IMR-90 (cell line): Measurements from ENCODE around the gene NR6A1. TPM values are rescaled to one million over a fixed set of nuclear protein-coding genes. Genes with fewer than 3 reads are reported as not detected.

ENCODE experiments used
- ATAC-seq: fragments of 200-7000 bp; cut with Tn5 transposase; 2 replicates; pipeline ENCODE4 v1.9.1; 2020; ENCODE audit warnings: low read depth, mild to moderate bottlenecking, moderate library complexity
- BruUV-seq: library from RNA; stranded (reverse); fragments of 400-500 nt; replicated peaks from 2 replicates; lab custom pipeline; 2021; lab: Mats Ljungman, UMichigan
- CTCF ChIA-PET: fragments of 300-600 bp; formaldehyde crosslinking; extraction: SDS; loops from one replicate; lab custom pipeline; 2021; ENCODE audit warnings: antibody characterized with exemption; lab: Yijun Ruan, JAX
- POLR2A ChIA-PET: fragments of 300-600 bp; sonication (Branson Sonifier 250); formaldehyde crosslinking; loops from one replicate; lab custom pipeline; 2022; ENCODE audit warnings: antibody characterized with exemption; ENCODE audit not compliant: unreplicated experiment; lab: Charles Lee
- DNase-seq: peaks from one replicate; pipeline ENCODE4 v3.0.0; 2013
- H2AFZ ChIP-seq: replicated peaks from 2 replicates; pipeline ENCODE3; 2013; ENCODE audit warnings: low read length, mild to moderate bottlenecking; ENCODE audit not compliant: poor library complexity
- H2AK5ac ChIP-seq: 2 replicates; pipeline ENCODE4 v1.6.1; 2013; ENCODE audit warnings: low read depth, low read length, inconsistent platforms
- H2AK9ac ChIP-seq: replicated peaks from 2 replicates; pipeline ENCODE3; 2013; ENCODE audit warnings: mild to moderate bottlenecking, low read depth, low read length, moderate library complexity; ENCODE audit not compliant: poor library complexity
- H2BK120ac ChIP-seq: 2 replicates; pipeline ENCODE4 v1.6.1; 2013; ENCODE audit warnings: low read depth, low read length, inconsistent platforms
- H2BK15ac ChIP-seq: 3 replicates; pipeline ENCODE4 v1.6.1; 2013; ENCODE audit warnings: low read depth, low read length, inconsistent platforms
- H2BK20ac ChIP-seq: 2 replicates; pipeline ENCODE4 v1.6.1; 2013; ENCODE audit warnings: low read depth, mild to moderate bottlenecking, inconsistent platforms, low read length, moderate library complexity
- H2BK5ac ChIP-seq: 2 replicates; pipeline ENCODE4 v1.6.1; 2013; ENCODE audit warnings: mild to moderate bottlenecking, low read depth, low read length, inconsistent platforms; ENCODE audit not compliant: poor library complexity, severe bottlenecking
- H3K14ac ChIP-seq: replicated peaks from 2 replicates; pipeline ENCODE4 v1.6.1; 2013; ENCODE audit warnings: low read depth, low read length, inconsistent platforms
- H3K18ac ChIP-seq: 2 replicates; pipeline ENCODE4 v1.6.1; 2013; ENCODE audit warnings: low read depth, low read length, control low read depth
- H3K23ac ChIP-seq: 2 replicates; pipeline ENCODE4 v1.6.1; 2013; ENCODE audit warnings: low read depth, low read length, inconsistent platforms
- H3K27ac ChIP-seq: 2 replicates; pipeline ENCODE4 v1.5.1; 2013; ENCODE audit warnings: mild to moderate bottlenecking, control low read depth, low read length; ENCODE audit not compliant: insufficient read depth
- H3K27me3 ChIP-seq: 2 replicates; pipeline ENCODE4 v1.6.1; 2013; ENCODE audit warnings: low read length; ENCODE audit not compliant: control insufficient read depth, insufficient read depth
- H3K36me3 ChIP-seq: 2 replicates; pipeline ENCODE4 v1.6.1; 2013; ENCODE audit warnings: low read length, mixed read lengths; ENCODE audit not compliant: control insufficient read depth, insufficient read depth
- H3K4ac ChIP-seq: 2 replicates; pipeline ENCODE4 v1.6.1; 2013; ENCODE audit warnings: low read depth, low read length, inconsistent platforms
- H3K4me1 ChIP-seq: 2 replicates; pipeline ENCODE4 v1.6.1; 2013; ENCODE audit warnings: low read length, mixed read lengths; ENCODE audit not compliant: control insufficient read depth, insufficient read depth
- H3K4me2 ChIP-seq: 2 replicates; pipeline ENCODE4 v1.6.1; 2013; ENCODE audit warnings: low read depth, mild to moderate bottlenecking, control low read depth, low read length, moderate library complexity
- H3K4me3 ChIP-seq: 2 replicates; pipeline ENCODE4 v1.5.1; 2013; ENCODE audit warnings: low read depth, mild to moderate bottlenecking, control low read depth, low read length, moderate library complexity; ENCODE audit not compliant: insufficient read depth
- H3K56ac ChIP-seq: 2 replicates; pipeline ENCODE4 v1.6.1; 2013; ENCODE audit warnings: low read length, inconsistent platforms; ENCODE audit not compliant: insufficient read depth; ENCODE audit errors: extremely low read depth
- H3K79me1 ChIP-seq, 2 experiments: 2 replicates each; pipeline ENCODE4 v1.6.1; 2013; ENCODE audit warnings: low read length in 2 of 2, inconsistent platforms in 1 of 2, low read depth in 1 of 2
- H3K9ac ChIP-seq: 2 replicates; pipeline ENCODE4 v1.6.1; 2013; ENCODE audit warnings: low read depth, low read length, control low read depth
- H3K9me1 ChIP-seq: 2 replicates; pipeline ENCODE4 v1.6.1; 2013; ENCODE audit warnings: low read length, inconsistent platforms; ENCODE audit not compliant: insufficient read depth
- H3K9me3 ChIP-seq: 2 replicates; pipeline ENCODE4 v1.6.1; 2013; ENCODE audit warnings: low read length; ENCODE audit not compliant: control insufficient read depth, insufficient read depth
- H4K20me1 ChIP-seq: 2 replicates; pipeline ENCODE4 v1.6.1; 2013; ENCODE audit warnings: low read length, inconsistent platforms; ENCODE audit not compliant: insufficient read depth
- H4K5ac ChIP-seq: 2 replicates; pipeline ENCODE4 v1.6.1; 2013; ENCODE audit warnings: mild to moderate bottlenecking, low read depth, low read length, control low read depth
- H4K8ac ChIP-seq, 2 experiments: 2 replicates each; pipeline ENCODE4 v1.6.1; 2013; ENCODE audit warnings: low read depth in 2 of 2, low read length in 2 of 2, control low read depth in 1 of 2, inconsistent platforms in 1 of 2
- H4K91ac ChIP-seq: 2 replicates; pipeline ENCODE4 v1.6.1; 2013; ENCODE audit warnings: low read depth, low read length, inconsistent platforms; ENCODE audit not compliant: insufficient read depth
- CEBPB ChIP-seq: IDR thresholded peaks from 2 replicates; pipeline ENCODE4 v1.6.1; 2012; ENCODE audit warnings: low read depth, low read length, improper control_type of control experiment
- CHD1 ChIP-seq: IDR thresholded peaks from 2 replicates; pipeline ENCODE4 v1.6.1; 2012; ENCODE audit warnings: low read depth, low read length, improper control_type of control experiment
- MAZ ChIP-seq: IDR thresholded peaks from 2 replicates; pipeline ENCODE4 v1.6.1; 2012; ENCODE audit warnings: low read depth, mild to moderate bottlenecking, low read length, improper control_type of control experiment, moderate library complexity, borderline replicate concordance
- MXI1 ChIP-seq: IDR thresholded peaks from 2 replicates; pipeline ENCODE4 v1.6.1; 2012; ENCODE audit warnings: low read depth, mild to moderate bottlenecking, low read length, moderate library complexity, borderline replicate concordance
- NFE2L2 ChIP-seq: fragments of 150-350 bp; IDR thresholded peaks from 2 replicates; pipeline ENCODE4 v1.6.1; 2016; ENCODE audit warnings: low read depth, mild to moderate bottlenecking, low read length
- POLR2A ChIP-seq: IDR thresholded peaks from 2 replicates; pipeline ENCODE4 v1.6.1; 2012; ENCODE audit warnings: mild to moderate bottlenecking, low read depth, low read length
- RAD21 ChIP-seq: IDR thresholded peaks from 2 replicates; pipeline ENCODE4 v1.6.1; 2012; ENCODE audit warnings: low read length, improper control_type of control experiment
- RFX5 ChIP-seq: IDR thresholded peaks from 2 replicates; pipeline ENCODE4 v1.8.0; 2012; ENCODE audit warnings: low read depth, mild to moderate bottlenecking, low read length, moderate library complexity
- SMC3 ChIP-seq: fragments of 150-350 bp; IDR thresholded peaks from 2 replicates; pipeline ENCODE4 v1.6.1; 2016; ENCODE audit warnings: low read depth, mild to moderate bottlenecking, antibody characterized with exemption, low read length, moderate library complexity
- dilution Hi-C: fragments of 300-500 bp; cut with HindIII; formaldehyde crosslinking; loops from one replicate; pipeline ENCODE4 v1.14.3; 2018; ENCODE audit warnings: low sequenced_read_pairs; ENCODE audit not compliant: unreplicated experiment
- in situ Hi-C: fragments of 300-500 bp; cut with MboI; formaldehyde crosslinking; loops from 3 replicates; pipeline ENCODE4 v1.14.3; 2019; ENCODE audit warnings: low sequenced_read_pairs, inconsistent platforms, mixed read lengths
- intact Hi-C: fragments of 100-400 bp; cut with micrococcal nuclease; formaldehyde crosslinking; loops from 2 replicates; pipeline ENCODE4 v1.10.0; 2022
- polyA plus RNA-seq, 3 experiments: library from polyadenylated mRNA; depleted of rRNA; stranded (reverse); fragments of >200 nt; gene quantifications; 2 replicates each; pipeline ENCODE4 v1.2.3, GENCODE V29; 2012; ENCODE audit warnings: low replicate concordance in 1 of 3
- total RNA-seq: library from RNA; depleted of rRNA; stranded (reverse); fragments of >200 nt; gene quantifications from 2 replicates; pipeline ENCODE4 v1.2.3, GENCODE V29; 2012

NR6A1 gene
- total and polyA plus RNA-seq, 2 of the 4 experiments (the other 2 are of a cell fraction): 0.14 to 0.36 TPM

DNA sequence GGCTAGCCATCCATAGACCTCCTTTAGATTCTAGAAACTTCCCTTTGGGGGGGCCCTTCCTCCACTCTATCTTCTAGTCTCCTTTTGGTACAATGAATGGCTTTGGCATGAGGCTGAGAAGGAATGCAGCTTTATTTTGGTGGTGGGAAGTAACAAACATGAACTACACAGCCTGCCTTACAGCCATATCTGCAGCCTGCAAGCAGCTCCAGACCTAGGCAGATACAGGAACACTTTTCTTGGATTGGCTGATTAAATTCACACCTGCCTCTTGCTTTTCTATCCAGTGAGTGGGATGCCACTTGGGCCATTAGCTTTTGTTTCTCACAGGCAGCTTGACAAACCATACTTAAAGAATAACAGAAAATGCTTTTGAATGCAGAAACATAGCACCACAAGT, 28.2 kb downstream of the NR6A1 start:
- H3K27ac ChIP-seq: no peak overlapping the region
- no peak overlapping the region for H4K5ac ChIP-seq
- H3K9me3 ChIP-seq: no peaks in the 10 kb centered on the region
- H2BK120ac ChIP-seq: peak overlapping the region; percentile 34; the same call in 1 of the 2 replicates
- H3K27me3 ChIP-seq: no peaks in the 10 kb centered on the region
- DNase-seq (no peak), ATAC-seq (no peak)
- ChIA-PET POLR2A (no interaction called here), CTCF (no interaction called here)
- dilution Hi-C loops: no loop called here
- TF ChIP-seq RAD21 (no peak), POLR2A (no peak), SMC3 (no peak), MXI1 (no peak), NFE2L2 (no peak), RFX5 (no peak), CEBPB (no peak), MAZ (no peak), CHD1 (no peak)
- H3K36me3 ChIP-seq: no peaks in the 10 kb centered on the region
- H2AFZ ChIP-seq: no peak overlapping the region
- no peak overlapping the region for H3K4me2 ChIP-seq
- H3K23ac ChIP-seq: no peak overlapping the region
- H3K9ac ChIP-seq: no peak overlapping the region
- H3K79me1 ChIP-seq: no peaks in the 10 kb centered on the region
- H3K4me1 ChIP-seq: peaks cover 4% of the 10 kb centered on the region; the same call in 1 of the 2 replicates
- H3K9me1 ChIP-seq: no peaks in the 10 kb centered on the region; the same call in 1 of the 2 replicates
- no peak overlapping the region for H2BK5ac ChIP-seq
- no peak overlapping the region for H2AK9ac ChIP-seq
- H3K4me3 ChIP-seq: no peak overlapping the region
- BruUV-seq: no TSS peak
- in situ Hi-C loops: no loop called here
- peak overlapping the region; percentile 34; the same call in 1 of the 2 replicates for H3K4ac ChIP-seq
- no peak overlapping the region for H3K18ac ChIP-seq
- H3K56ac ChIP-seq: no peak overlapping the region
- H2BK20ac ChIP-seq: no peak overlapping the region
- H4K8ac ChIP-seq: no peak overlapping the region
- H3K14ac ChIP-seq: no peak overlapping the region; the same call in 1 of the 2 replicates
- H4K20me1 ChIP-seq: no peaks in the 10 kb centered on the region
- no peak overlapping the region for H4K91ac ChIP-seq
- no peak overlapping the region for H2AK5ac ChIP-seq
- 0 out of 3 replicates have a peak overlapping the region, but pooled peaks have one; percentile 10 for H2BK15ac ChIP-seq
- intact Hi-C loops: no loop called here
